ENCODE measurements around the gene CAMK2G. TPM values are rescaled to one million over a fixed set of nuclear protein-coding genes. Genes with fewer than 3 reads are reported as not detected.
"Not testable (repeated sequence)": the region's sequence is repeated elsewhere in the genome, so short reads cannot be mapped to it uniquely, and the experiment has no call there.

Gene CAMK2G
- total RNA-seq, 1 donor from 2014 or later = 27.9 TPM

- no peak for DNase-seq
Observed at GRCh38 chr10:73809061-73809818, 65.1 kb downstream of the CAMK2G start.

DNA sequence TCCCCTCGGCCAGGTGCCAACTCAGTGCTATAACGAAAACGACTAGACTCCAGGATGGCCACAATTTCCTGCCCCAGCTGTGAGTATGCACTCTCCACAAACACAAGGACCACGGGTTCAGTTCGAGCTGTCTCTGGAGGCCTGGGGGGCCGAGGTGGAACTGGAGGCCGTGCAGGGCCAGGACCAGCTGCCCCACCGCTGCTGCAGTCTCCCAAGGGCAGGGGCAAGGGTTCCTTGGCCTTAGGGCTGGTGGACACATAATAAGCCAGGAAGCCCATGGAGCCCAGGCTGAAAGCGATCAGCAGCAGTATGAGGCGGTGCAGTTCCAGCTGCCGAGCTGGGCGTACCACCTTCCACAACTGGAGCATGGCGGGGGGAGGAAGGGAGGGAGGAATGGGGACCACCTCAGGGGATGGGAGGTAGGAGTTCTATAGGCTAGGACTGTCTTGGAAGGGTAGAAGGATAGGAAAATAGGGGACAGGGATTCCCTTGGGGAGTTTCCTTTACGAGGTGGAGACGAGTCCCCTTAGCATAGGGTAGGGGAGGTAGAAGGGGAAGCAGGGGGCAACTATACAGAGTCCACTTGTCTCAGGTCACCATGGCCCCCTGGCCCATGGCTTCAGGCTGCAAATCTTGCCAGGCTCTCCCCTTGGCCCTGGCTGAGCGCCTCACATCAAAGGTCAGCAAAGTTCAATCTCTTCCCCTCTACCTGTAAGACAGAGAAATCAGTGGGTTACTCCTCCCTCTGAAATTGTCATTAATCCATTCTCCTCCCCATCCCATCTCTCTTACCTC lies 66.1 kb downstream of the CAMK2G start:
- DNase-seq = no peak

GRCh38 chr10:73807471-73807870 lies 66.9 kb downstream of the CAMK2G start:
- DNase-seq = no peak

GRCh38 chr10:73806176-73806950 lies 68.0 kb downstream of the CAMK2G start:
- DNase-seq = no peak

- DNase-seq = peak; percentile 27
Observed at GRCh38 chr10:73803680-73804286, 70.6 kb downstream of the CAMK2G start.

DNA sequence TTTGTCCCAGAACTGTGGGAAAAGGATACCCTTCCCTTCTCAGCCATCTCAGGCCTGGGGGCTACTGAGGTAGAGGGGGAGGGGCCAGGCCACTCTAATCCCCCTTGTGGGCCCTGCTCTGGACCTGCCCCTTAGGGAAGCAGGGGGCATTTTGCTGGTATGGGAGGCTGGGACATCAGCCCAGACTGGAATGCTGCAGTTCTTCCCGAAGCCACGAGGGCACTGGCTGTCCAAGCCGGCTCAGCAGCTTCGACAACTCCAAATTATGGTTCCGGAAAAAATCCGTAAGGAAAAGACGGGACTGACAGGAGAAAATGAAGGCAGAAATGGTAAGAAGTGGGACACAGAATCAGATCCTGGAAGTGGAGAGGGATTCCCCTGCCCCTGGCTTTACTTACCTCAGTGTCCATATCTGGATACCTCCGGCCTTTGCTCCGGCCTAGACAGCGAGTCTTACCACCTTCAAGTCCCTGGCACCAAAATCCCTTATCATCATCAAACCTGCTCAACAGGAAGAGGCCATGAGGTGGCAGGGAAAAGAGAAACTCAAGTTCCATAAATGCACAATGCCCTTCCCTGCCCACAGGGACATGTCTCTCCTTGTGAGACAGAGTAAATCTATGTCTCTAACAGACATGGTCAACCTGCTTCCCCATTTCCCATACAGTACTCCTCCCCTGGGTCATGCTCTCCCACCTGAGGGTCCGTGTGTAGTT lies 71.9 kb downstream of the CAMK2G start:
- no peak for DNase-seq

DNA sequence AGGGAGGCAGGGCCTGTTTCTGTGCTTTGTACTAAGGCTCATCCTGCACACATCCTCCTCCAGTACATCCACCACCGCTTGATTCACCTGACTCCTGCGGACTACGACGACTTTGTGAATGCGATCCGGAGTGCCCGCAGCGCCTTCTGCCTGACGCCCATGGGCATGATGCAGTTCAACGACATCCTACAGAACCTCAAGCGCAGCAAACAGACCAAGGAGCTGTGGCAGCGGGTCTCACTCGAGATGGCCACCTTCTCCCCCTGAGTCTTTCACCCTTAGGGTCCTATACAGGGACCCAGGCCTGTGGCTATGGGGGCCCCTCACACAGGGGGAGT lies 73.1 kb downstream of the CAMK2G start:
- DNase-seq = no peak

DNA sequence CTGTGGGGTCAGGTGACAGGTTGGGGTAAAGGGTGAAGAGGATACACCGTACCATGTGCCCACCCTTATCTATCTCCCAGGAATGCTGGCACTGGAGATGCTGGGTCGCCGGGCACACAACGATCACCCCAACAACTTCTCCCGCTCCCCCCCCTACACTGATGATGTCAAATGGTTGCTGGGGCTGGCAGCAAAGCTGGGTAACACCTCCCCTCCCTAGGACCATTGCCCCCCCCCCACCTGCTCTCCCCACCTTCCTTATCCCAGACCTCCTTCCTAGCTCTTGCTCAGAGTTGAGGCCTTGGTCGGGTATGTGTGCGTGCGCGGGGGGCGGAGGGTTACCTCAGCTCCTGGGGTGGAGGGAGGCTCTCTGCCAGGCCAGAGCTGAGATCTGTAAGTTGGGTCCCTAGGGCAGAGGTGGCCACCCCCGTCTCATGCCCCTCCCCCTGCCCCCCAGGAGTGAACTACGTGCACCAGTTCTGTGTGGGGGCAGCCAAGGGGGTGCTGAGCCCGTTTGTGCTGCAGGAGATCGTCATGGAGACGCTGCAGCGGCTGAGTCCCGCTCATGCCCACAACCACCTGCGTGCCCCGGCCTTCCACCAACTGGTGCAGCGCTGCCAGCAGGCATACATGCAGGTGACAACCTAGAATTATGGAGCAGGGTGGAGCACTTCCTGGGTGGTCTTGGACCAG lies 73.6 kb downstream of the CAMK2G start:
- no peak for DNase-seq

GRCh38 chr10:73799899-73800559 lies 74.3 kb downstream of the CAMK2G start:
- DNase-seq = no peak

DNA sequence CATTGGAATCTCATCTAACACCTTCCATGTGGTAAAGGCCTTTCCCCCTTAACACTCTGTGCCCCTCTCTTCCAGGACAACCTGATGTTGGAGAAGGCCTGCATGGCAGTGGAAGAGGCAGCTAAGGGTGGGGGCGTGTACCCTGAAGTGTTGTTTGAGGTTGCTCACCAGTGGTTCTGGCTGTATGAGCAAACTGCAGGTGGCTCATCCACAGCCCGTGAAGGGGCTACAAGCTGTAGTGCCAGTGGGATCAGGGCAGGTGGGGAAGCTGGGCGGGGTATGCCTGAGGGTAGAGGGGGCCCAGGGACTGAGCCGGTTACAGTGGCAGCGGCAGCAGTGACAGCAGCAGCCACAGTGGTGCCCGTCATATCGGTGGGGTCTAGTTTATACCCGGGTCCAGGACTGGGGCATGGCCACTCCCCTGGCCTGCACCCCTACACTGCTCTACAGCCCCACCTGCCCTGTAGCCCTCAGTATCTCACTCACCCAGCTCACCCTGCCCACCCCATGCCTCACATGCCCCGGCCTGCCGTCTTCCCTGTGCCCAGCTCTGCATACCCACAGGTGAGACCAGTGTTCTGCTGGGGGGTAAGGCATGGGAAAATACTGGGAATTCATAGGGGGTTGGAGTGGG lies 75.3 kb downstream of the CAMK2G start:
- no peak for DNase-seq

DNA sequence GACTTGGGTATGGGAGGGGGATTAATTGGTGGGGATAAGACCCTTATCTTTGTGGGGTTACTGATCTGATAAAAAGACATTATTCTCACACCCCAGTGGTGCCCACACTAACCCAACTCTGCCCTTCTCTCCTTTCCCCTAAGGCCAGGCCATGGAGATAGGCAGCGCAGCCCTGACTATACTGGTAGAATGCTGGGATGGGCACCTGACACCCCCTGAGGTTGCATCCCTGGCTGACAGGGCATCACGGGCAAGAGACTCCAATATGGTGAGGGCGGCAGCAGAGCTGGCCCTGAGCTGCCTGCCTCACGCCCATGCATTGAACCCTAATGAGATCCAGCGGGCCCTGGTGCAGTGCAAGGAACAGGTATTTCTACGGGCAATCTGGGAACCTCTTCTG lies 76.3 kb downstream of the CAMK2G start:
- DNase-seq = no peak

GRCh38 chr10:73797324-73798025 lies 76.9 kb downstream of the CAMK2G start:
- DNase-seq = no peak

DNA sequence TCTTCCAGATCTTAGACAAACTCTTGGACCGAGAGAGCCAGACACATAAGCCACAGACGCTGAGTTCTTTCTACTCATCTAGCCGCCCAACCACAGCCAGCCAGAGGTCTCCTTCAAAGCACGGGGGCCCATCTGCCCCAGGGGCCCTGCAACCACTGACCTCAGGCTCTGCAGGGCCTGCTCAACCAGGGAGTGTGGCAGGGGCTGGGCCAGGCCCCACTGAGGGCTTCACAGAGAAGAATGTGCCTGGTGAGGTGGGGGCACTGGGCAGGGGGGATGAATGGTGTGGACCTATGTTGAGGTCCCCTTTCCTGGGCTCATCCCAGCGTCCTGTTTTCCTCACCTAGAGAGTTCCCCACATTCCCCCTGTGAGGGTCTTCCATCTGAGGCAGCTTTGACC lies 77.6 kb downstream of the CAMK2G start:
- DNase-seq = no peak

DNA sequence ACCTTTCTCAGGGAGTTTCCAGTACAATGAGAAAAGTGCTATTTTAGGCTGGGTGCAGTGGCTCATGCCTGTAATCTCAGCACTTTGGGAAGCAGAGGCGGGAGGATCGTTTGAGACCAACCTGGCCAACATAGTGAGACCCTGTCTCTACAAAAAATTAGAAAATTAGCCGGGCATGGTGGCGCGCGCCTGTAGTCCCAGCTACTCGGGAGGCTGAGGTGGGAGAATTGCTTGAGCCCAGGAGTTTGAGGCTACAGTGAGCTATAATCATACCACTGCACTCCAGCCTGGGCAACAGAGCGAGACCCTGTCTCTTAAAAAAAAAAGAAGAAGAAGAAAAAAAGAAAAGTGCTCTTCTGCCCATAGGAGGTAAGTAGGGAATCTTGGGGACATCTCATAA lies 78.3 kb downstream of the CAMK2G start:
- not testable (repeated sequence) for DNase-seq

DNA sequence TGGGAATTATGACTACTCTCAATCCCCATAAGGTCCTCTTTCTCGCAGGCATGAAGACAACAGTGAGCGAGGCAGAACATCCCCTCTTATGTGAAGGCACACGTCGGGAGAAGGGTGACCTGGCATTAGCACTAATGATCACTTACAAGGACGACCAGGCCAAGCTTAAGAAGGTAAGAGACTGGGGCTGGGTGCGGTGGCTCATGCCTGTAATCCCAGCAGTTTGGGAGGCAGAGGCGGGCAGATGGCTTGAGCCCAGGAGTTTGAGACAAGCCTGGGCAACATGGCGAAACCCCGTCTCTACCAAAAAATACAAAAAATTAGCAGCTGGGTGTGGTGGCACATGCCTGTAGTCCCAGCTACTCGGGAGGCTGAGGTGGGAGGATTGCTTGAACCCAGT lies 78.9 kb downstream of the CAMK2G start:
- DNase-seq = not testable (repeated sequence)

DNA sequence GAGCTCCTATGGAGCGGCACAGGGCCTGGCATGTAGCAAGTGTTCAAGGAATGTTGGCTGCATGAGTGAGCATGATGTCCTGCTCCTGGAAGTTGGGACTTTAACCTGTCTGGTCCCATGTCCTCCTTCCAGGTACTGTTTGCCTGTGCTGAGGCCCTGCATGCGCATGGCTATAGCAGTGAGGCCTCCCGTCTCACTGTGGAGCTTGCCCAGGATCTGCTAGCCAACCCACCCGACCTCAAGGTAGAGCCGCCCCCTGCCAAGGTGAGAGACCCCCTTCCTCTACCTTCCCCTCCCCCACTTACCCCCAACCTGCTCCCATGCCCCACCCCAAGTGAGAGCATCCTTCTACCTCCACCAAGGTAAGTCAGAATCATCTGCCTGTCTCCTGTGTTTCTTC lies 80.9 kb downstream of the CAMK2G start:
- no peak for DNase-seq

DNA sequence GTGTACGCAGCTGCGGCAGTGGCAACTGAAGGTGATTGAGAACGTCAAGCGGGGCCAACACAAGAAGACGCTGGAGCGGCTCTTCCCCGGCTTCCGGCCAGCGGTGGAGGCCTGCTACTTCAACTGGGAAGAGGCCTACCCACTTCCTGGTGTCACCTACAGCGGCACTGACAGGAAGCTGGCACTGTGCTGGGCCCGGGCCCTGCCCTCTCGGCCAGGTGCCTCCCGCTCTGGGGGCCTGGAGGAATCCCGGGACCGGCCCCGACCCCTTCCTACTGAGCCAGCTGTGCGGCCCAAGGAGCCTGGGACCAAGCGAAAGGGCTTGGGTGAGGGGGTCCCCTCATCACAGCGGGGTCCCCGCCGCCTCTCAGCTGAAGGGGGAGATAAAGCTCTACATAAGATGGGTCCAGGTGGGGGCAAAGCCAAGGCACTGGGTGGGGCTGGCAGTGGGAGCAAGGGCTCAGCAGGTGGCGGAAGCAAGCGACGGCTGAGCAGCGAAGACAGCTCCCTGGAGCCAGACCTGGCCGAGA lies 82.4 kb downstream of the CAMK2G start:
- DNase-seq = no peak

DNA sequence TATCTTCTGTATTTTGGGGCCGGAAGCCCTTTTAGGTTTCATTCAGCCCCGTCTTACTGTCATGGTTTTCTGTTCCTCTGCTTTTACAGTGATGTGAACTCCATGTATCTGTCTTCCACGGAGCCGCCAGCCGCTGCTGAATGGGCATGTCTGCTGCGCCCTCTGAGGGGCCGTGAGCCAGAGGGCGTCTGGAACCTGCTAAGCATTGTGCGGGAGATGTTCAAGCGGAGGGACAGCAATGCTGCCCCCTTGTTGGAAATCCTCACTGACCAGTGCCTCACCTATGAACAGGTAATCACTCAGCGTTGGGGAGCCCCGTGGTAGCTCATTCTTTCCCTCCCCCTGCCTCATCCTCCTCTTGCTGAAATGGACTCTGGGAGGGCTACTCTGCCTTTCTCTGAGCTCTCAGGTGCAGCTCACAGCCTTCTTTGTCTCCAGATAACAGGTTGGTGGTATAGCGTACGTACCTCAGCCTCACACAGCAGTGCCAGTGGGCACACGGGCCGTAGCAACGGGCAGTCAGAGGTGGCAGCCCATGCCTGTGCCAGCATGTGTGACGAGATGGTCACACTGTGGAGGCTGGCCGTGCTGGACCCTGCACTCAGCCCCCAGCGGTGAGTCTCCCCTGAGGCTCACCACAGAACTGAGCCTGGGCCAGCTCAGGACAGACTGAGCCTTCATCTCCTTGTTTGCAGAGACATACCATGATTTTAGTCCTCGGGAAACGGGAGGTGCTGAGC lies 83.3 kb downstream of the CAMK2G start:
- no peak for DNase-seq

DNA sequence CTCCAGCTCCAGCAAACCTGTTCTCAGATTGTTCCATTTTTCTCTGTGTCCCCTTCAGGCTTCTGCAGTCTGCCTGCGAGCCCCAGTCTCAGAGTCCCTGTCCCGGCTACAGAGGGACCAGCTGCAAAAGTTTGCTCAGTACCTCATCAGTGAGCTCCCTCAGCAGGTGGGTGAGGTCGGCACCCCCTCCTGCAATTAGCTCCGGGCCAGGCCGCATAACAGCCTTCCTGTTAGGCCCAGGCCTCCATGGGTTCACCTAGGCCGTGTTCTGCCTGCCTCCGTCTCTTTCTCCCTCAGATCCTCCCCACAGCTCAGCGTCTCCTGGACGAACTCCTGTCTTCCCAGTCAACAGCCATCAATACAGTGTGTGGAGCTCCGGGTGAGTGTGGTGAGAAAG lies 84.7 kb downstream of the CAMK2G start:
- DNase-seq = no peak

Measured in dermis blood vessel endothelial cell (primary cell).